Measurements from ENCODE around the gene TTC7B.

TTC7B gene

DNA sequence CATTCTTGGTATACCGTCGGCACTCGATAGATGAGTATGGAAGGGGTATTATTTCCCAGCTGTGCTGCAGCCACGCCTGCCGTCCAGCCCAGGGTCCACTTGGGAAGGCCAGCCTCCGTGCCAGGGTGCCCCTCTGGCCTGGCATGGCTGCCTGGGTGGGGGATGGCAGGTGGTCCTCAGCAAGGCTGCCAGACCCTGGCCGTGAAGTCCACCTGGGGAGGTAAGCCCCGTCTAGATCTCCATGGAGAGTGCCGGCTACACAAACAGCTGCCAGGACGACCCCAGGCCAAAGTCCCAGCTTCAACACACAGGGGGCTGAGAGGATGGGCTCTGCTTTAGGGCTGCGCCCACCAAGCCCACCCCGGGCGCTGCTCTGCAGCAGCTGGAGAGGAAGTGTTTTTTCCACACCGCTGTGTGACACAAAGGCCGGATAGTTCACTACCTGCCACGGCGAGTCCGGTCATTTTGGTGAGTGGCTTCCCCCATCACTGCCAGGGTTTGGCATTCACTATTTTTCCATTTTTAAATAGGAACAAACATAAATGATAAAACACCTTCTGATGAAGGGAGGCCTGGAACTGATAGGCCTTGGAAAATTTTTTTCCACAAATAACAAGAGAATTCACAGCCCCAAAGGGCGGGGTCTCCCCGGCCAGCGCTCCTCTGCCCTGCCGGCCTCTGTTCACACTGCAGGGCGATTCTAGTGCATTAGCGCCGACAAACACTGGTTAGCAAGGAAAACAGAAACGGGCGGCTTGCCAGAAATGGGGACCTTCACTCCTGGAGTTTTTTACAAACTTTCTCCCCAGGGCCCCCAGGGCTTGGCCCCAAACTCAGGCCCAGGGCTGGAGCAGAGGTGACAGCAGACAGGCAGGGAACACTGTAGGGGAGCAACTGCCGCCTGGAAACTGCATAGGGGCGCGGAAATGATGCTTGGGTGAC is 257.9 kb downstream of the TTC7B start:
- DNase-seq (ENCODE audit: low read depth) = no peak

DNA sequence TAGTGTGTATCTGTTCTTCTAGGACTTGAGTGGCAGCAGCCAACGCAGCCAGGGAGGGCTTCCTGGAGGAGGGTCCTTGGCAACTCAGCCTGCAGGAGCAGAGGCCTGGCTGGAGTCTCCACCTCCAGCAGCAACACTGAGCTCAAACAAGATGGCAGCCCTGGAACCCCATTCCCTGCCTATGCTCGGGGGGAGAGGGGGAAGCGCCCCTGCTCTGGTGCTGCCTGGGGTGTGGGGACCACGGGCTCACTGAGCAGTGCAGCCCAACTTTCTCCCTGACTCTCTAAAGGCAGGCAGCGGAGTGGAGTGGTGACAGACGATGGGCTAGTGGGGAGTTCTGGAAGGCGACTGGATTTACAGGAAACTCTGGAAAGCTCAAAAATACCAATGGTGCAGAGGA is 258.7 kb downstream of the TTC7B start:
- no peak for DNase-seq (ENCODE audit: low read depth)

DNA sequence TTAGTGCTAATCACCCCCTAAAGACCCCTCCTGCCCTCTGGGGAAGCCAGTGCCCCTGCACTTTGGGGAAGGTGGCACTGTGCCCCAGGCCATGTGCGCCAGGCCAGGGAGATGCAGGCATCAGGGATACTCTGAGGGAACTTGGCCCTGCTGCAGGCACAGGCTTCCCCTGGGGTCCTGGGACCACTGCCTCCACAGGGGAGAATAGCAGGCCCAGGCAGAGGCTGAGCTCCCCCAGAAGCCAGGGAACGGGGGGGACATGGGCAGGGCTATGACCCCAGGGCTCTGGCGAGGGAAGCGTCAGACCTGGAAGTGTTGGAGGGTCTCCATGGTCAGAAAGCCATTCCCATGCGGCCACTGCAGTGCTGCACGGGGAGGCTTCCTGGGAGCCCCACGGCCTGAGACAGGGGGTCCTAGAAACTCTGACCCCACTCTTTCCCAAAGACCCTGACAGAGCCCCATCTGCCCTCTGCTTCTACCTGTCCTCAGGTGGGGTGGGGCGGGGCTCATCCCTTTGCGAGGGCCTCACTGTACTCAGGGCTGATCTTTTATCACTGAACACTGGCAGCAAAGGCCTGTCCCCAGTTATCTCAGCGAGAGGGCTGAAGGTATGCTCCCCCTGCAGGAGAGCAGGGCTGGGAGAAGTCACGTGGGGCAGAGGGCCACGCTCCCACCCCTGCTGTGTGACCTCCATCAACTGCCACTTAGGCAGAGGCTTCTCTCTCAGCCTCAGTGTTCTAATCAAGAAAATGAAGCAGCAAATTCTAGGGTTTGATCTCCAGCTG is 259.4 kb downstream of the TTC7B start:
- no peak for DNase-seq (ENCODE audit: low read depth)

DNA sequence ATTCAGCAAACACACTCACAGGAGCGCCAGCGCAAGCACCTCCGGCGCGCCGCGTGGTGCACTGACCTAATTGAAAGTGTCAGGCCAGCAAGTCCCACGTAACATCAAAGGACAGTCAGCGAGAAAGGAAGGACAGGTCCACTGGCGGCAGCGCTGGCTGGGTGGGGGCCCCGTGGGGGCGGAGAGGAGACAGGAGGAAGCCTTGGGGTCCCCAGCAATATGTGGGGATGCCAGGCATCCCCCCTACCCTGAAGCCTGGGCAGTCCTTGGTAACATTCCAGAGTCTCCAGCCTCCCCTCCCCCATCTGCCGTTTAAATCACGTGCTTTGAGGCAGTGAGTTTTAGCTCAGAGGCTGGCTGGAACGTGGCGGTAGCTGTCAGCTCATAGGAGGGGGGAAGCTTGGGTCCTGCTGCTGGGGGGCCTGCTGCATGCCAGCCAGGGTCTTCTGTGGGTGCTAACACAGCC is 260.2 kb downstream of the TTC7B start:
- DNase-seq (ENCODE audit: low read depth) = no peak

DNA sequence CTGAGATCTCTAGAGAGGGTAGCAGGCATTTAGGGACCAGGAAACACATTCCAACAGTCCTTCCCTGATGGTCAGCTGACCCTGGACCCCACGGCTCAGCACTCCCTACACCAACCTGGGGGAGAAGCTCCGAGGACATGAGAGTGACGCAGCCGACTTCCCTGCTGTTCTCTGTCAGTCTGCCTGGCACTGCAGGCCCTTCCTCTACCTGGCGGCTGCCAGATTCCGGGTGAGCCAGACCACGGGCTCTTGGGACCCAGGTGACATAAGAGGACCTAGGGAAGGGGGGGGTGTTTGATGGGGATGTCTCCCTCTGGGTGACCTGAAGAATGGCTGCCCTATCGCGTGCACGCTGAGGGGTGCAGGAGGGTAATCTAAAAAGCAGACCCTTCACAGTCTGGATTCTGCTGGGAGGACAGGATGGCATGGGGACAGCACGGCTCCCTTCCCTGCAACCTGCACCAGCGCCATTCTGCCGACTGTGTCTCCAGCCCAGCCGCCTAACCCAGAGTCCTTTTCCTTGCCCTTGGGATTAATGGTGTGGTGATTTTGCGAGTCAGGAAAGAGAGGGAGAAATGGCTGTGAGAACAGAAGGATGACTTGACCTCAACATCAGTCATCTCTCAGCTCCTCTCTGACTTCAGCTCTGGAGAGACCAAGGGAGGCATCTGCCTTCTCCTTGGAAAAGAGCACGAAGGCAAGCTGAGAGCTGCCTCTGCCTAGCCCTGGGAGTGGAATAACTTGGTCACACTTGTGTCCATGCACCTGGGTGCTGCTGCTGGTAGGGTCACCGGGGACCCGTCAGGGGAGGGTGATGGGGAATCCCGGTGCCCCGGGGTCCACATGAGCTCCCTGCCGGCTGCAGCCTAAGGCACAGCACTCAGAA is 260.9 kb downstream of the TTC7B start:
- DNase-seq (ENCODE audit: low read depth) = no peak

DNA sequence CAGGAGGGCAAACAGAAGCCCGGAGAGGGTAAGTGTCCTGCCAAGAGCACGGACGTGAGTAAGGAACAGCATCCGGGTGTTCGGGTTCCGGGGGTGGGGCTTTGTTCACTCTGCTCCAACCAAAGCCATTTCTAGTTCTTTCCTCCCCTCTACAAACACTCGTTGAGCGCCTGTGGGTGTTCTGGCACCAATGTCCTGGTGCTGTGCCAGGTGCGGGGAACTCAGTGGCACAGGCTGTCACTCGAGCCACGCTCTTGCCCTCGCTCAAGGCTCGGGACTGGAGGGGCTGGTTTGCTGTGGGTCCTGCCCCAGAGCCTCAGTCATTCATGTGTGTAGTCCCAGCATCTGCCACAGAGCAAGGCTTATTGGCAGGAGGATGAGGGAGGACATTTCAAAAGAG is 261.9 kb downstream of the TTC7B start:
- no peak for DNase-seq (ENCODE audit: low read depth)

DNA sequence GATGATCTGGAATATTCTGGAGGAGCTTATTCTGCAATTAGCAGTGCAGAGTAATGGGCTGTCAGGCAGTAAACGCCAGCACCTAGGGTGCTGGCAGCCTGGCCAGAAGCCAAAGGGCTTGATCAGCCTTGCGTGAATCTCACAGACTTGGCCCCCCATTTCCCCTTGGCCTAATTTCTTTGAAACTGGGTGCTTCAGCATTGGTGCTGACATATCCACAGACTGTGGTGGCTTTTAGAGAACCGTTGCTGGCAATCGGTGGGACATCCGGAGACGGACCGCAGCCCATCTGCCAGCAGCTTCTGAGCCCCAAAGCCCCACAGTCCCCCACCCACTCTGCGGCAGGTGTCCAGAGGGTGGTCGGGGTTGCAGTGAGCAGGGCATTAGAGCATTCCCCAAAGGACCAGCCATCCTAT is 262.3 kb downstream of the TTC7B start:
- DNase-seq (ENCODE audit: low read depth) = no peak

DNA sequence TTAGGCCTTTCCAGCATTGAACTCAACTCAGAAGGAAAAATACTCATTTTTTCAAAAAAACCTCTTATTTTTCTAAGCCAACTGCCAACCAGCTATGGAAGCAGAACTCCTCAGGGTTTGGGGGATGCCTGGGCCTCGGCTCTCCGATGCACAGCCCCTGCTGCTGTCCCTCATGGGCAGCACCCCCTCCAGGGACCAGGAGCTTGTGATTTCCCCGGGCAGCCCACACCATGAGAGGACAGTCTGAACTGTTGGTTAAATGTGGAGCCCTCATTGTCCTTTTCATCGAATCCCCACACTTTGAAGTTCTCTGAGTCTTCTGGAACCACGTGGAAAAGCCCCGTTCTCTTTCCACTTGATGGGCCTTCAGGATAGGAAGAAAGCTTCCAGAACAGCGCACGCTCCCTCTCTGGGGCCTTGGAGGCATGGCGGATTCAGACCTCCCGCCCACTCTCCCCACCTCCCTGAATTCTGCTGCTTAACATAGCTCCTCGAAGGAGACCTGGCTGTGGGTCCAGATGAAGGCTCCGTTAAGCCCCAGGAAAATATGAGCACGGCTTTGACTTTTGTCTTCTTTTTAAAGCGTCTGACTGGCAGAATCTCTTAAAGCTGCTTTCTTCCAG is 262.8 kb downstream of the TTC7B start:
- DNase-seq (ENCODE audit: low read depth) = no peak

DNA sequence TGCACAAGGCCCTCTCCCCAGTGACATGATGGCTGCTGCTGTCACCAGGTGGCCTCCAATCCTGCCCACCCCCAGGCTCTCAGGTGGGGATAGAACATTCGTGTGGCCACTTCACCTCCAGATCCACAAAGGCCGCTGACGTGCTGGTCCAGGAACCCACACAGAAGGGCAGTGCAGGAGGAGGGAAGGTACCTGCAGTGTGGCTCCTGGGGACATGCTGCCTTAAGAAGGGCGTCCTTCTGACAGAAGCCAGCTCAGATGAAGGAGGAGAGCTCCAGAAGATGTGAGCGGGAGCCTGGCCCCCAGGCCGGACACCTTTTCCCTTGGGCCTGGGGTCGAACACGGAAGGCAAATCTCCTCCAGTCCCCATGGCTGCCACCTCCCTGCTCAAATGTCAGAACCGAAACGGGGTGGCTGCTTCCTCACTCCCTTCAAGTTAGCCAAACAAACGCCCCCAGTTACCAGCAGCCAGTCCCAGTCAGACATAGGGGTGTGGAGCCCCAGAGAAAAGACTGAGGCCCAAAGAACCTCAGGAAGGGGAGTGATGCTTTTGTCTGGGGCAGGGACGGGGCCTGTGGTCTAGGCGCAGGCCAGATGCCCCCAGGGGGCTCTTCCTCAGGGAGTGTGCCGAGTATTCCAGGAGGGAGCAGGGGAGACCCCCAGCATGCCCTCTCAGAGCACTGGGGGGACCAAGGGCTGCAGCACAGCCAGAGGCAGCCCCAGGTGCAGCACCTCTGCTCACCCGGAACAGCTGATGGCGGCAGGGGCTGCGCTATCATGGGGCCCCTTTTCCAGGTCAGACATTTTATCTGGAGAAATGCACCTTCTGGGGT is 263.5 kb downstream of the TTC7B start:
- DNase-seq (ENCODE audit: low read depth) = no peak

DNA sequence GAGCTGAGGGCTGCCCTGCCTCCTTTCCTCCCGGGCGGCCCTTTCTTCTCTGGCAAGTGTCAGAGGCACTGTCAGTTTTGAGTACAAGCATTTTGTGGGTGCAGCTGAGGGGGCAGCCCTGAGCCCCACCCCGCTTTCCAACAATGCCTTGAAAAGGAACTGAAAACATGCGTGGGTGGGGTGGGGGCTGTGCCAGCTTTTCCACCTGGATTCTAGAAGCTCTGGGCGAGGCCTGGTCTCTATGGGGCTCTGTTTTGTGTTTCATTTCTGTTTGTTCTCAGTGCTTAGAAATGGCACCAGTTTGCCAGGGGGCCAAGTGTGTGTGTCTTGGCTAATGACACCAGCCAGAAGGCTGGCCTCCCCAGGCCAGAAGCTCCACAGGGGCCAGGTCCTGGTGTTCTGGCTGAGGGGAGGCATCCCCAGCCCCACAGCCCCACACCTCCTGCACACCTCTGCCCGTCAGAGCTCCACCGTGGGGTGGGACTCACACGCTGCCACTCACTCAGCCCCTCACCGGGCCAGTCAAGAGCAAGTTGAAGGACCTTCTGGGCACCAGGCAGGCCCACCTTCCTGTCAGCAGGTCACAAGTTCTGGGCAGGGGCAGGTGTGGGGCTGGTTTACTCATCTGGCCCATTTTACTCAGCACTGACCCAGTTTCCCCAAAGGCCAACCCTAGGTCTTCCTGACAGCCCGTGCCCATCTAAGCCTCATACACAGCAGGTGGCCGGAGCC is 264.3 kb downstream of the TTC7B start:
- no peak for DNase-seq (ENCODE audit: low read depth)

DNA sequence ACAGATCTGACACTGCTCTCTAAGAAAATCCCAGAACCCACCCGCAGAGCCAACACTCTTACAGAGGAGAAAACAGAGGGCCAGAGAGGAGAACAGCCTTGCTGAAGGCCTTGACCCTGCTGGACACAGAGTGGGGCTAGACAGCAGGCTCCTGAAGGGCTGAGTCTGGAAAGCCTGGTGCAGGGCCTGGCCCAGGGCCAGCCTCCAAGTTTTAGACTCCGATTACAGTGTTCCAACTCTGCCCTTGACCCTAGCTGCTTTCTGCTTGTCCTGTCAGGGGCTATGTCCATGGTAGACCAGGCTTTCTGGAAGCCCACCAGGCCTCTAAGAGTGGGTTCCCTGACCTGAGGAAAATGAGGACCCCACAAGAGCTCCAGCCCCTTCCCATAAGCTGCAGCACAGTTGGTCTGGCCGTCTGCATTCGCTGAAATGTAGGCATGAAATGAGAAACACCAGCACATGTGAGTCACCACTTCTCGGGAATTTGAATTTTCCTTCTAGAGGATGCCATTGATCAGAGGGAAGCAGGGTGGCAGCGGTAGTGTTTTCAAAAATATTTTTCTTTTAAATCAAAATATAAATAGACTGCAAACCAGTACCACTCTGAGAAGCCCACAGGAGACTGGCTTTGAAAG is 265.0 kb downstream of the TTC7B start:
- DNase-seq (ENCODE audit: low read depth) = no peak

DNA sequence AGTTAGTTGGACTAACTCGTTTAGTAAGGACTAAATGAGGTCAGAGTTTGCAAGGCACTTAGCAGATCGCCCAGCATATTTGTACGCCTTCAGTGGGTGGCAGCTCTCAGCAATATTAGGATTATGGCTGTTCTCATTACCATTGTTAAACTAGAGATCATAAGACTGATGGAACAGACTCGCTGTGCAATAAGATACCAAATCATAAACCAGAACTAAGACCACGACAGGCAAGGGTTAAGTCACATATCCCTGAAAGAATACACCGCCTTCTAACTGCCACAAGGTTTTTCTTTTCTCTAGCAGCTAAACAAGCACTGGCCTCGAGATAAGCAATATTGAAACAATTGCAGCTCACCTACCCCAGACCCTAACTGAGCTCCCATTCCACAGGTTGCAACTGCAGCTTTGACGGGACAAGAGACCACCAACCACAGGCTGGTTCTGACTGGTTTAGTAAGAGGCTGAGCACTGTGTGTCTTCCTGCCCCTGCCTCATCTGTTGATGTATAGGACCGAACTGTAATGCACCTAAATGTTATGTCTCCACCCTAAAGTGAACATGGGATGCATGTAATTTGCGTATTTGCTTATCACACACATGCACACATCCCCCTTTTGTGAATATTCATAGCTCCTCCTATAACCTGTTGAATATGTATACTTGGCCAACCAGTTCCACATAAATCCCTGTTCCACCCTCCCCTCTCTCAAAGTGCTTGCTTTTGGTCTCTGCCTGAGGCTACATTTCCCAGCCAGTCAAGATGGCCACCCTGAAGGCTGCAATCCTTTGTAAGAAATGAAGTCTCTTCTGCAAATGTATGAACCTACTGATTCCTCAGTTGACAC is 266.2 kb downstream of the TTC7B start:
- DNase-seq (ENCODE audit: low read depth) = no peak

DNA sequence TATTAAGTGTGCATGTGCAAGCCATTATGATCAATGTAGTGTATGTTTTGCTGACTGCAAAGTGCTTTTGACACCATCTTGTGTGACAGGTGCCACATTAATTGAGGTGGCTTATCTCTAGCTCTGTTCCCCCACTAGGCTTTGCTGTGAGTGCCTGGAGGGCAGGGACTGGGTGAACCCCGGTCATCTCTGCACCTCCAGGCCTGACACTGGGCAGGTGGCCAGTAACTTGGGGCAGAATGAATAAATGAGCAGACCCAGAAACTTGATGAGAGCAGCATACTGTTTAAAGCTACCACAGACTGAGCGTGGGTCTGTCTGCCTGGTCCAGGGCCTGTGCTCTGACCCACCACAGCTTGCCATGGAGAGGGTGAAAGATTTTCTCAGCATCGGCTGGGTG is 267.8 kb downstream of the TTC7B start:
- DNase-seq (ENCODE audit: low read depth) = no peak

DNA sequence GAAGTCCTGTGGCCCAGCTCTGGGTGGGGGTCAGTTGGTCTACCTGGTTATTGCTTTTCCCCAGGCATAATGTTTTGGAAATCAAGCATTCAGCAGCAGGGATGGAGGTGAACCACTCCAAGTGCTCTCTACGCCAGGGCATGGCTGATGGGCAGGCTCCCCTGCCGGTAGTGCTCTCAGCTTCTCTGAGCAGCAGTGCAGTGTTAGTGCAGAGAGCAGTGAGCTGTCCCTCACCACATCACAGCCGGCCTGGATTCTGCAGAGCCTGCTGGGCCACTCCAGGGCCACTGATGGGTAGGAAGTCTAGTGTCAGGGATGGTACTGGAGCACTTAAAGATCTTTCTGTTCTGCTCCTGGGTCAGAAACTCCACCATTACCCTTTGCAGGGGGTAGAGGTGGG is 268.3 kb downstream of the TTC7B start:
- no peak for DNase-seq (ENCODE audit: low read depth)

DNA sequence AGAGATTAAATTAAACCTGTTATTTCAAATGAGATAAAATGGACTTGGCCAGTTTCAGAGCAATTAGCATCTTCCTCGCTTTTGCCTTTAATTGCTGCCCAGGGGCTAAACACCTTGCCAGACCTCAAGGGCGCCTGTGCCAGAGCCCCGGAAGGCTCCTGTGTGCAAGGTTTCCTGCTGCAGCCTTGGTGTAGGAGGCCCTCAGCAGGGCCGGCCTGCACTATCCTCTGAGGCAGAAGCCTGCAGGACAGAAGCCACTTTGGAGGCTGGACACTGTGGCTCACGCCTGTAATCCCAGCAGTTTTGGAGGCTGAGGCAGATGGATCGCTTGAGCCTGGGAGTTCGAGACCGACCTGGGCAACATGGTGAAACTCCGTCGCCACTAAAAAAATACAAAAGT is 269.0 kb downstream of the TTC7B start:
- no peak for DNase-seq (ENCODE audit: low read depth)

DNA sequence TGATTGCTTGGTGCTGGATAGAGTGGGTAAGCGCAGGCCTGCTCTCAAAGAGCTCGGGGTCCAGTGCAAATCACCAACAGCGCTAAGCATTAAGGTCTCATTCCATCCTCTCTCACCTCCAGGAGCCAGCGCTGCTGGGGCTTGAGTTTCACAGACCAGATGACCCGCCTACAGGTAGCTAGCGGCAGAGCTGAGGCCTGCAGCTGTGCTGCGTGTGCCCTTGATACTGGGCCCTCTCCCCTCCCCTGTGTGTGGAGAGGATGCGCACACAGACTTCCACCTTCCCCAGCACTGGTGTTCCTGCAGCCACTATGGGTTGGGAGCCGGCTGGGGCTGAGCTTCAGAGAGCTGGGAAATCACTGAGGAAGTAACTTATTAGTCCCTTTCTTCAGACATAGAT is 269.5 kb downstream of the TTC7B start:
- DNase-seq (ENCODE audit: low read depth) = no peak

DNA sequence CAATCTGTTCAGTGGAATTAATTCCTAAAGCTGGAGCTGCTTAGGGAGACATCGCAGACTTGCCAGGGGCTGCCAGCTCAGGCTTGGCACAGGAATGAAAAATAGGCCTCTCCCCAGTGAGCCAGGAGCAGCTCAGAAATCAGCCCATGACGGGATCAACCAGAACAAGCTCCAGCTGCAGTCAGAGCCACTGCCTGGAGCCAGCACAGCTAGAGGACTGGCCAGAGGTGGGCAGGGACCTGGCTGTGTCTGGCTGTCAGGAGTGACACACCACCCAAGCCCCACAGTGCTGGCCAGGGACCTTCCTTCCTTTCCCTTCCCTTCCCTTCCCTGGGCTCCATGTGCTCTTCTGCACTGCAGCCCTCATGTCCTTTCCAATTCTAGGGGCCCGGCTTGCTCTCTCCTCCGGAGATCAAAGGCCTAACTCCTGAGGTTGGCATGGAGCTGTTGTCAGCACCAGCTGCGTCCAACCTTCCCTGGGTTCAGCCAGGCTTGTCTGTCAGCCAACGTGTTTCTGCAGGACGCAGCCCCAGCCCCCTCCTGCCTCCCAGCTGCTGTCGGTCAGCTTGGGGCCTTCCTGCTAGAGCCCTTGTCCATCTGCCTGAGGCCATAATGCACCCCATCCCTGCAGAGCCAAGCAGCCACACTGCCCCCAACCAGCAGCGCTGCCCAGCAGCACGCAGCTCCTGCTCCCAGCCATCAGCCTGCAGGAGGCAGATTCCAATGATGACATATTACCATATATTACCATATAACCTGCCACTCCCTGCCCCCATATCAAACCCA is 270.1 kb downstream of the TTC7B start:
- no peak for DNase-seq (ENCODE audit: low read depth)

DNA sequence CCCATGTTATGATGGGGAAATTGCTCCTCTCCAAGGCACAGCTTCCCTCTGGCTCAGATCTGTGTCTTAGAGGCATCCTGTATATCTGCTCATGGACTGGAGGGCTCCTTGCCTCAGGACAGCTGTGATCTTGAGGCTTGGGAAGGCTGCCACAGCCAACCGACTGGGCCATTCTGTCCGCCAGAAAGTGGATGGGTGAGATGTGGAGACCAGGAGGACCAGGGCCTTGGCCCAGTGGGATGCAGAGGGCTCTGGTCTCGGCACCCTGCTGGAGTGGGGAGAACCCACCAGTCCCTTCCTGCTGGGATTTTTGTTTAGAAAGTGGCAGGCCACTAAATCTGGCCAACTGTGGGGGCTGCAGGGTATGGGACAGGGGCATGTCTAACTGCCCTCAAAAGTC is 270.8 kb downstream of the TTC7B start:
- no peak for DNase-seq (ENCODE audit: low read depth)

Measured in activated T-cell treated with anti-CD3 and anti-CD28 coated beads for 1 hour (primary cell).